ENCODE data around the gene TMEM164. TPM values are rescaled to one million over a fixed set of nuclear protein-coding genes. Genes with fewer than 3 reads are reported as not detected.

TMEM164 gene
- total and polyA plus RNA-seq, 10 of the 15 experiments (the other 5 are each of a cell fraction or from before 2014, with no cell fraction given): 0.61 to 18.3 (median 7.0) TPM

DNA sequence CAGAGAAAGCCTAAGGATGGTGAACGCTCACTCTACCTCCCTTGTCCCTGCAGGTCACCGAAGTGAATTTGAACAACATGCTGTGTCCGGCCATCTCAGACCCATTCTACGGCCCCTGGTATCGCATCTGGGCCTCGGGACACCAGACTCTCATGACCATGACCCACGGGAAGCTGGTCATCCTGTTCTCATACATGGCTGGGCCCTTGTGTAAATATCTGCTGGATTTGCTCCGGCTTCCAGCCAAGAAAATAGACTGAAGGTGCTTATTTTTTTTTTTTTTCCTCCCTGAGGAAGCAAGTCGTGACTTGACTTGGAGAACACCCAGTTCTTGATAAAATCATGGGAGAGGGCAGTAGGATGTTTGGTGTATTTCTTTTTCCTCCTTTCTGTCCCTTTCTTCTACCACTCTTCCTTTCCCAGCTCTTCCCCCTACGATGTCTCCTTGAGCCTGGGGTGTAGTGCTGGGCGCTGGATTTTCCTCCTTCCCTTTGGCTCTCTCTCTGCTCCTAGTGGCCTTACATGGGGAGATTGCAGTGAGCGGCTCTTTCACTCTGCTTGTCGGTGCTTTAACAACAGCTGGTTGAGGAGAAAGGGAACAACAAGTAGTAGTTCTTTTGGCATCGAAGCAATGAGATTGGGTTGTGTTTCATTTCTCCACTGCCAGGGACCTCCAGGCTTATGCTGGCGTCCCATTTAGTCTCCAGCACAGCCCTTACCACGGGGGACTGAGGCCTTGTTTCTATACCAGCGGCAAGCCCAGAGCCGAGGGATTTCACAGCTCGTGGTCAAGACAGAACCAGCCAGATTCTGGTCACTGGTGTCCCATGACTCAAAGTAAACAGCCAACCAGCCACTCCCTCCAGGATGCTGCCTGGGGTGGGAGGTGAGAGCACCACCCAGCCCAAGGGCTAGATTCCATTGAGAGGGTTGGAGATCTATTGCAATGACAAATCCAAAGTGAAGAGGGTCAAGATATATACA, 170.6 kb downstream of the TMEM164 start:
- ATAC-seq: no peak
- RAD21 ChIA-PET (ENCODE audit: unreplicated experiment): interaction anchor here (1.3 kb wide), 1 partner anchor 145 kb away, joined by 3 read pairs; no protein-coding TSS in a partner anchor
- SMC1A ChIA-PET (ENCODE audit: uncharacterized antibody, unreplicated experiment): interaction anchor here (1.5 to 5.2 kb wide), 3 partner anchors 14 to 142 kb away, joined by 5 to 28 read pairs (median 7); no protein-coding TSS in a partner anchor
- POLR2A ChIA-PET: no interaction called here
- no peaks in the 10 kb centered on the region for H3K79me2 ChIP-seq (ENCODE audit: control insufficient read depth, insufficient read depth, low read length)
- in situ Hi-C loops (cut with MboI): loop anchor here (25.0 kb wide), 1 partner anchor 514 kb away; no protein-coding TSS in a partner anchor
- H2AFZ ChIP-seq (ENCODE audit: control insufficient read depth, low read depth, low read length): no peak overlapping the region
- H3K9ac ChIP-seq (ENCODE audit: control insufficient read depth, insufficient read depth, low read length): no peak overlapping the region
- H3K4me1 ChIP-seq (ENCODE audit: control insufficient read depth, insufficient read depth, low read length): peaks cover 10% of the 10 kb centered on the region
- no peak for DNase-seq (ENCODE audit: low read depth, low spot score)
- intact Hi-C loops (cut with micrococcal nuclease; ENCODE audit: unreplicated experiment): no loop called here
- BruUV-seq (replicated peaks): no TSS peak
- TF ChIP-seq, protein P1, sequence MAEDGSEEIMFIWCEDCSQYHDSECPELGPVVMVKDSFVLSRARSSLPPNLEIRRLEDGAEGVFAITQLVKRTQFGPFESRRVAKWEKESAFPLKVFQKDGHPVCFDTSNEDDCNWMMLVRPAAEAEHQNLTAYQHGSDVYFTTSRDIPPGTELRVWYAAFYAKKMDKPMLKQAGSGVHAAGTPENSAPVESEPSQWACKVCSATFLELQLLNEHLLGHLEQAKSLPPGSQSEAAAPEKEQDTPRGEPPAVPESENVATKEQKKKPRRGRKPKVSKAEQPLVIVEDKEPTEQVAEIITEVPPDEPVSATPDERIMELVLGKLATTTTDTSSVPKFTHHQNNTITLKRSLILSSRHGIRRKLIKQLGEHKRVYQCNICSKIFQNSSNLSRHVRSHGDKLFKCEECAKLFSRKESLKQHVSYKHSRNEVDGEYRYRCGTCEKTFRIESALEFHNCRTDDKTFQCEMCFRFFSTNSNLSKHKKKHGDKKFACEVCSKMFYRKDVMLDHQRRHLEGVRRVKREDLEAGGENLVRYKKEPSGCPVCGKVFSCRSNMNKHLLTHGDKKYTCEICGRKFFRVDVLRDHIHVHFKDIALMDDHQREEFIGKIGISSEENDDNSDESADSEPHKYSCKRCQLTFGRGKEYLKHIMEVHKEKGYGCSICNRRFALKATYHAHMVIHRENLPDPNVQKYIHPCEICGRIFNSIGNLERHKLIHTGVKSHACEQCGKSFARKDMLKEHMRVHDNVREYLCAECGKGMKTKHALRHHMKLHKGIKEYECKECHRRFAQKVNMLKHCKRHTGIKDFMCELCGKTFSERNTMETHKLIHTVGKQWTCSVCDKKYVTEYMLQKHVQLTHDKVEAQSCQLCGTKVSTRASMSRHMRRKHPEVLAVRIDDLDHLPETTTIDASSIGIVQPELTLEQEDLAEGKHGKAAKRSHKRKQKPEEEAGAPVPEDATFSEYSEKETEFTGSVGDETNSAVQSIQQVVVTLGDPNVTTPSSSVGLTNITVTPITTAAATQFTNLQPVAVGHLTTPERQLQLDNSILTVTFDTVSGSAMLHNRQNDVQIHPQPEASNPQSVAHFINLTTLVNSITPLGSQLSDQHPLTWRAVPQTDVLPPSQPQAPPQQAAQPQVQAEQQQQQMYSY (CRISPR knock-in tag; IDR thresholded peaks at IDR 0.05): no peak
- TF ChIP-seq TAF1 (IDR thresholded peaks at IDR 0.05; ENCODE audit: borderline replicate concordance, low read depth, low read length) (no peak), CHD1 (IDR thresholded peaks at IDR 0.05; ENCODE audit: low read depth, low read length) (no peak), SUZ12 (IDR thresholded peaks at IDR 0.05; ENCODE audit: unreplicated experiment) (no peak)
- WGBS (ENCODE audit: insufficient coverage, insufficient replicate concordance, low lambda C conversion rate, missing lambda C conversion rate): 51% methylated on average over 19 of the region's 19 CpGs
- no peak overlapping the region for H3K27ac ChIP-seq (ENCODE audit: control insufficient read depth, insufficient read depth)
- H3K36me3 ChIP-seq (ENCODE audit: control insufficient read depth in 2 of 2, insufficient read depth in 2 of 2, low read length in 1 of 2): no peaks in the 10 kb centered on the region; a peak in 2 of 4 replicates
- CTCF ChIA-PET: interaction anchor here (1.2 to 23.7 kb wide), 6 partner anchors 9 to 237 kb away, joined by 3 to 792 read pairs (median 6); no protein-coding TSS in a partner anchor
- no peak overlapping the region for H3K4me3 ChIP-seq
- no peaks in the 10 kb centered on the region for H3K9me3 ChIP-seq (replicated peaks; ENCODE audit: control insufficient read depth, insufficient read depth, low read length)
- H4K20me1 ChIP-seq (ENCODE audit: control insufficient read depth, insufficient read depth): no peaks in the 10 kb centered on the region
- no peaks in the 10 kb centered on the region for H3K27me3 ChIP-seq (replicated peaks in 1 of 2; ENCODE audit: control insufficient read depth in 2 of 2, insufficient read depth in 2 of 2, low read length in 1 of 2)
- no peak overlapping the region for H3K4me2 ChIP-seq (ENCODE audit: control insufficient read depth, insufficient read depth)
- FAIRE-seq: no peak

All from GM12878 (cell line).